K562 treated with DMSO at 1 percent for 4 hours (cell line): ENCODE measurements around the gene CD19. TPM values are rescaled to one million over a fixed set of nuclear protein-coding genes. Genes with fewer than 3 reads are reported as not detected.

Experiments
- total RNA-seq: library from RNA; unstranded; fragments of 300-600 nt; gene quantifications from 2 replicates; pipeline ENCODE4 v1.2.3, GENCODE V29; 2022; ENCODE audit not compliant: insufficient read depth

Gene CD19
- total RNA-seq, result 3.8 and 6.8 TPM in 2 replicates

GRCh38 chr16:28931801-28932225 is at the start of gene CD19:
TSS of gene CD19 (plus strand) at chr16:28931971. CDS start at chr16:28932001, 30 bp downstream.

GRCh38 chr16:28924762-28925385 is 6.9 kb upstream of the CD19 start, which contains the start of gene RABEP2:
TSS of gene RABEP2 (minus strand) at chr16:28925238. CDS start at chr16:28925163, 75 bp downstream.

GRCh38 chr16:28950648-28951409 is 19.1 kb downstream of the CD19 start, which contains the start of gene NFATC2IP:
TSS of gene NFATC2IP (plus strand) at chr16:28950937. CDS start at chr16:28951012, 75 bp downstream.

GRCh38 chr16:28974437-28975157 is 42.8 kb downstream of the CD19 start, which contains the start of gene SPNS1:
TSS of gene SPNS1 (plus strand) at chr16:28974778. CDS start at chr16:28975152, 374 bp downstream.

GRCh38 chr16:28984619-28985135 is 52.9 kb downstream of the CD19 start, which contains the start of gene LAT:
TSS of gene LAT (plus strand) at chr16:28985052. CDS start at chr16:28985418, 366 bp downstream.

Other genes starting within 250 kb of the CD19 start
- 236 and 351 TPM in 2 replicates for gene EIF3C, start 220.5 kb upstream of the CD19 start, total RNA-seq
- gene NPIPB9, start 180.2 kb upstream of the CD19 start, total RNA-seq, result 0.80 and 1.1 TPM in 2 replicates
- gene ATXN2L, start 109.0 kb upstream of the CD19 start, total RNA-seq, result 242 and 282 TPM in 2 replicates
- gene TUFM, start 85.6 kb upstream of the CD19 start, total RNA-seq, result 252 and 257 TPM in 2 replicates
- gene SH2B1, start 68.1 kb upstream of the CD19 start, total RNA-seq, result 43.6 and 52.7 TPM in 2 replicates
- gene ATP2A1, start 53.5 kb upstream of the CD19 start, total RNA-seq, result 5.5 and 7.3 TPM in 2 replicates
- 13.0 and 13.3 TPM in 2 replicates for gene RABEP2, start 6.7 kb upstream of the CD19 start, total RNA-seq
- 28.8 TPM in 2 replicates for gene NFATC2IP, start 19.0 kb downstream of the CD19 start, total RNA-seq
- gene SPNS1, start 42.8 kb downstream of the CD19 start, total RNA-seq, result 90.1 and 109 TPM in 2 replicates
- gene LAT, start 53.1 kb downstream of the CD19 start, total RNA-seq, result 3.3 and 8.9 TPM in 2 replicates